Lower leg skin (tissue), 3 donors: Measurements from ENCODE around the gene PPP1R15A.

Experiments
- POLR2A ChIP-seq, 2 donors: fragments of 450-650 bp; IDR thresholded peaks; one replicate each; pipeline ENCODE4 v1.6.1; 2016 to 2017; ENCODE audit warnings: antibody characterized with exemption in 2 of 2, mild to moderate bottlenecking in 1 of 2, moderate library complexity in 1 of 2
- TF ChIP-seq, protein P1 (sequence below), 3 donors: fragments of 450-650 bp; IDR thresholded peaks; one replicate each; pipeline ENCODE4 v1.5.1; 2016; ENCODE audit warnings: antibody characterized with exemption in 3 of 3, mild to moderate bottlenecking in 3 of 3, moderate library complexity in 2 of 3

DNA sequence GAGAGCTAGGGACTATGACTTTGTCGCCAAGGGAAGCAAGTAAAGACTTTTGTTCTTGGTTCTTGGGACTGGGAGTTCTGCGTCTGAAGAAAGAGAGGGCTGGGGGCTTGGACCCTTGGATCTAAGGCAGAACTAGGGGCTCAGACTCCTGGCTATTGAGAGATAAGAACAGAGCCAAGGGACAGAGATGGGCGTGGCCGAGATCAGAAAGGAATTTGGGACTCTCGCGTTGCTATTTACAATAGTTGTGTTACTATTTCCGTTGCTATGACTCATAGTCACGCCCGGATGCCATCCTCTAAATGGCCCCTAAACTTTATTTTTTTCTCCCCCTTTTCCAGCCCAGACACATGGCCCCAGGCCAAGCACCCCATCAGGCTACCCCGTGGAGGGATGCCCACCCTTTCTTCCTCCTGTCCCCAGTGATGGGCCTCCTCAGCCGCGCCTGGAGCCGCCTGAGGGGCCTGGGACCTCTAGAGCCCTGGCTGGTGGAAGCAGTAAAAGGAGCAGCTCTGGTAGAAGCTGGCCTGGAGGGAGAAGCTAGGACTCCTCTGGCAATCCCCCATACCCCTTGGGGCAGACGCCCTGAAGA is 759 bp downstream of the PPP1R15A start:
- peak in 1 of 2 donors; percentile 42 for TF ChIP-seq POLR2A (IDR thresholded peaks at IDR 0.05)
- TF ChIP-seq, protein P1, sequence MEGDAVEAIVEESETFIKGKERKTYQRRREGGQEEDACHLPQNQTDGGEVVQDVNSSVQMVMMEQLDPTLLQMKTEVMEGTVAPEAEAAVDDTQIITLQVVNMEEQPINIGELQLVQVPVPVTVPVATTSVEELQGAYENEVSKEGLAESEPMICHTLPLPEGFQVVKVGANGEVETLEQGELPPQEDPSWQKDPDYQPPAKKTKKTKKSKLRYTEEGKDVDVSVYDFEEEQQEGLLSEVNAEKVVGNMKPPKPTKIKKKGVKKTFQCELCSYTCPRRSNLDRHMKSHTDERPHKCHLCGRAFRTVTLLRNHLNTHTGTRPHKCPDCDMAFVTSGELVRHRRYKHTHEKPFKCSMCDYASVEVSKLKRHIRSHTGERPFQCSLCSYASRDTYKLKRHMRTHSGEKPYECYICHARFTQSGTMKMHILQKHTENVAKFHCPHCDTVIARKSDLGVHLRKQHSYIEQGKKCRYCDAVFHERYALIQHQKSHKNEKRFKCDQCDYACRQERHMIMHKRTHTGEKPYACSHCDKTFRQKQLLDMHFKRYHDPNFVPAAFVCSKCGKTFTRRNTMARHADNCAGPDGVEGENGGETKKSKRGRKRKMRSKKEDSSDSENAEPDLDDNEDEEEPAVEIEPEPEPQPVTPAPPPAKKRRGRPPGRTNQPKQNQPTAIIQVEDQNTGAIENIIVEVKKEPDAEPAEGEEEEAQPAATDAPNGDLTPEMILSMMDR (IDR thresholded peaks at IDR 0.05), result no peak
